DOHH2 (cell line): Measurements from ENCODE around the gene PARP1.

Experiments used
- H3F3A ChIP-seq: fragments of 200-600 bp; sonication (generic), shearing (Covaris generic); 2 replicates; pipeline ENCODE4 v1.6.0; 2016; ENCODE audit warnings: antibody characterized with exemption, mild to moderate bottlenecking; ENCODE audit not compliant: control insufficient read depth, insufficient read depth
- H3K27ac ChIP-seq: fragments of 200-600 bp; sonication (generic); 2 replicates; pipeline ENCODE4 v1.5.1; 2014; ENCODE audit warnings: low read depth, mild to moderate bottlenecking, low read length, moderate library complexity
- H3K27me3 ChIP-seq: fragments of 200-600 bp; sonication (generic); 2 replicates; pipeline ENCODE4 v1.6.1; 2014; ENCODE audit warnings: mild to moderate bottlenecking, low read length, mixed read lengths; ENCODE audit not compliant: control insufficient read depth
- H3K36me3 ChIP-seq: fragments of 200-600 bp; sonication (generic); 2 replicates; pipeline ENCODE4 v1.6.1; 2014; ENCODE audit warnings: mild to moderate bottlenecking, low read length, moderate library complexity, mixed read lengths; ENCODE audit not compliant: control insufficient read depth
- H3K4me1 ChIP-seq: fragments of 200-600 bp; sonication (generic); 2 replicates; pipeline ENCODE4 v1.6.1; 2014; ENCODE audit warnings: mild to moderate bottlenecking, low read length, mixed read lengths; ENCODE audit not compliant: control insufficient read depth
- H3K4me2 ChIP-seq: fragments of 200-600 bp; sonication (generic); 2 replicates; pipeline ENCODE4 v1.6.0; 2014; ENCODE audit warnings: mild to moderate bottlenecking, low read length, moderate library complexity
- H3K4me3 ChIP-seq: fragments of 200-600 bp; sonication (generic); 2 replicates; pipeline ENCODE4 v1.5.1; 2014; ENCODE audit warnings: mild to moderate bottlenecking, low read length, mixed read lengths
- H3K79me2 ChIP-seq: fragments of 200-600 bp; sonication (generic); 2 replicates; pipeline ENCODE4 v1.6.1; 2014; ENCODE audit warnings: mild to moderate bottlenecking, low read length, mixed read lengths; ENCODE audit not compliant: control insufficient read depth
- H3K9me2 ChIP-seq: fragments of 200-600 bp; sonication (generic); replicated peaks from 2 replicates; pipeline ENCODE4 v1.6.1; 2014; ENCODE audit warnings: mild to moderate bottlenecking, low read length, mixed read lengths; ENCODE audit not compliant: control insufficient read depth
- H3K9me3 ChIP-seq: fragments of 200-600 bp; sonication (generic); 2 replicates; pipeline ENCODE4 v1.6.1; 2014; ENCODE audit warnings: antibody characterized with exemption, low read length, mixed read lengths; ENCODE audit not compliant: control insufficient read depth, insufficient read depth
- H4K20me1 ChIP-seq: fragments of 200-600 bp; sonication (generic); 2 replicates; pipeline ENCODE4 v1.6.0; 2014; ENCODE audit warnings: low read depth, mild to moderate bottlenecking, antibody characterized with exemption, low read length, moderate library complexity; ENCODE audit not compliant: control insufficient read depth, insufficient read depth
- CTCF ChIP-seq: fragments of 200-600 bp; sonication (generic); IDR thresholded peaks from one replicate; pipeline ENCODE4 v1.5.1; 2014; ENCODE audit warnings: antibody characterized with exemption, mild to moderate bottlenecking, low read depth, low read length; ENCODE audit not compliant: poor library complexity, severe bottlenecking
- EZH2phosphoT487 ChIP-seq: fragments of 200-600 bp; sonication (generic); IDR thresholded peaks from 2 replicates; pipeline ENCODE4 v1.6.1; 2017; ENCODE audit warnings: borderline replicate concordance, mild to moderate bottlenecking, antibody characterized with exemption, low read length, moderate library complexity, mixed read lengths

PARP1 gene

GRCh38 chr1:226436855-226437491, 29.1 kb upstream of the PARP1 start:
- no peaks in the 10 kb centered on the region for H3K27me3 ChIP-seq
- H3K36me3 ChIP-seq, result no peaks in the 10 kb centered on the region
- H3K79me2 ChIP-seq, result no peaks in the 10 kb centered on the region
- peak overlapping the region; percentile 99 for H3K4me2 ChIP-seq
- peak overlapping the region; percentile 76 for H3K4me3 ChIP-seq
- peaks cover 79% of the 10 kb centered on the region for H3K4me1 ChIP-seq
- H3F3A ChIP-seq, result peaks cover 10% of the 10 kb centered on the region
- H3K27ac ChIP-seq, result peak overlapping the region; percentile 91
- peaks cover 10% of the 10 kb centered on the region; the same call in 1 of the 2 replicates for H3K9me3 ChIP-seq
- H3K9me2 ChIP-seq, result no peaks in the 10 kb centered on the region
- no peaks in the 10 kb centered on the region for H4K20me1 ChIP-seq
- TF ChIP-seq CTCF, result no peak

GRCh38 chr1:226436472-226436854, 28.6 kb upstream of the PARP1 start:
- Histone ChIP-seq H3K9me3 (peaks cover 10% of the 10 kb centered on the region; the same call in 1 of the 2 replicates), H3K4me3 (peak overlapping the region; percentile 76), H3K36me3 (no peaks in the 10 kb centered on the region), H3K4me1 (peaks cover 80% of the 10 kb centered on the region), H4K20me1 (no peaks in the 10 kb centered on the region), H3K27me3 (no peaks in the 10 kb centered on the region), H3F3A (peaks cover 10% of the 10 kb centered on the region), H3K27ac (peak overlapping the region; percentile 91), H3K9me2 (no peaks in the 10 kb centered on the region), H3K4me2 (peak overlapping the region; percentile 99), H3K79me2 (no peaks in the 10 kb centered on the region)
- TF ChIP-seq EZH2phosphoT487, result no peak
- peak; percentile 36 for TF ChIP-seq CTCF

GRCh38 chr1:226433341-226433720, 25.4 kb upstream of the PARP1 start:
- H3K9me2 ChIP-seq, result no peaks in the 10 kb centered on the region
- peak overlapping the region; percentile 21; the same call in 1 of the 2 replicates for H3K27ac ChIP-seq
- TF ChIP-seq EZH2phosphoT487 (no peak), CTCF (no peak)
- H3F3A ChIP-seq, result peaks cover 7% of the 10 kb centered on the region
- no peaks in the 10 kb centered on the region for H3K36me3 ChIP-seq
- H3K4me1 ChIP-seq, result peaks cover 96% of the 10 kb centered on the region
- no peaks in the 10 kb centered on the region for H3K79me2 ChIP-seq
- H3K27me3 ChIP-seq, result no peaks in the 10 kb centered on the region
- H3K4me2 ChIP-seq, result peak overlapping the region; percentile 12; the same call in 1 of the 2 replicates
- no peaks in the 10 kb centered on the region for H4K20me1 ChIP-seq
- no peak overlapping the region for H3K4me3 ChIP-seq
- peaks cover 7% of the 10 kb centered on the region; the same call in 1 of the 2 replicates for H3K9me3 ChIP-seq
